ENCODE results near the gene ACO2. TPM values are rescaled to one million over a fixed set of nuclear protein-coding genes. Genes with fewer than 3 reads are reported as not detected.

Gene ACO2
- total RNA-seq, 2 donors from 2014 or later, result 100 to 177 TPM

GRCh38 chr22:41470886-41471285 is 2.0 kb downstream of the ACO2 start:
- TF ChIP-seq CTCF (IDR thresholded peaks at IDR 0.05) (no peak), POLR2A (IDR thresholded peaks at IDR 0.05) (no peak), POLR2AphosphoS5 (IDR thresholded peaks at IDR 0.05) (no peak)
- H3K36me3 ChIP-seq, result no peaks in the 10 kb centered on the region
- intact Hi-C loops (cut with DNase I), result no loop called here
- H3K9me3 ChIP-seq, result no peaks in the 10 kb centered on the region
- 78% methylated on average over 2 of the region's 2 CpGs for WGBS
- H3K4me1 ChIP-seq (replicated peaks), result peaks cover 9% of the 10 kb centered on the region
- no peak overlapping the region for H3K4me3 ChIP-seq
- DNase-seq (ENCODE audit: low spot score), result no peak
- H3K27ac ChIP-seq, result no peak overlapping the region
- H3K27me3 ChIP-seq (replicated peaks; ENCODE audit: insufficient read depth), result no peaks in the 10 kb centered on the region

GRCh38 chr22:41471568-41471967 is 2.7 kb downstream of the ACO2 start:
- intact Hi-C loops (cut with DNase I), result no loop called here
- Histone ChIP-seq H3K4me3 (no peak overlapping the region), H3K36me3 (no peaks in the 10 kb centered on the region), H3K4me1 (replicated peaks) (peaks cover 9% of the 10 kb centered on the region), H3K27ac (no peak overlapping the region), H3K9me3 (no peaks in the 10 kb centered on the region), H3K27me3 (replicated peaks; ENCODE audit: insufficient read depth) (no peaks in the 10 kb centered on the region)
- DNase-seq (ENCODE audit: low spot score), result no peak
- 83% methylated on average over 2 of the region's 2 CpGs for WGBS
- TF ChIP-seq CTCF (IDR thresholded peaks at IDR 0.05) (no peak), POLR2AphosphoS5 (IDR thresholded peaks at IDR 0.05) (no peak), POLR2A (IDR thresholded peaks at IDR 0.05) (no peak)

GRCh38 chr22:41474872-41475451 is 6.0 kb downstream of the ACO2 start:
- no peak for DNase-seq (ENCODE audit: low spot score)
- Histone ChIP-seq H3K9me3 (no peaks in the 10 kb centered on the region), H3K36me3 (no peaks in the 10 kb centered on the region), H3K4me1 (replicated peaks) (peaks cover 4% of the 10 kb centered on the region), H3K4me3 (no peak overlapping the region), H3K27me3 (replicated peaks; ENCODE audit: insufficient read depth) (no peaks in the 10 kb centered on the region), H3K27ac (no peak overlapping the region)
- intact Hi-C loops (cut with DNase I), result no loop called here
- 94% methylated on average over 6 of the region's 6 CpGs for WGBS
- TF ChIP-seq POLR2AphosphoS5 (IDR thresholded peaks at IDR 0.05), result no peak
- no peak for TF ChIP-seq CTCF (IDR thresholded peaks at IDR 0.05)
- no peak for TF ChIP-seq POLR2A (IDR thresholded peaks at IDR 0.05)

- no peak overlapping the region for H3K4me3 ChIP-seq
- H3K4me1 ChIP-seq (replicated peaks), result no peaks in the 10 kb centered on the region
- no peaks in the 10 kb centered on the region for H3K36me3 ChIP-seq
- DNase-seq (ENCODE audit: low spot score), result no peak
- H3K9me3 ChIP-seq, result no peaks in the 10 kb centered on the region
- 86% methylated on average over 2 of the region's 2 CpGs for WGBS
- TF ChIP-seq CTCF (IDR thresholded peaks at IDR 0.05), result no peak
- TF ChIP-seq POLR2A (IDR thresholded peaks at IDR 0.05), result no peak
- TF ChIP-seq POLR2AphosphoS5 (IDR thresholded peaks at IDR 0.05), result no peak
- no peak overlapping the region for H3K27ac ChIP-seq
- intact Hi-C loops (cut with DNase I), result no loop called here
- H3K27me3 ChIP-seq (replicated peaks; ENCODE audit: insufficient read depth), result no peaks in the 10 kb centered on the region
Measured at GRCh38 chr22:41478473-41478872, 9.6 kb downstream of the ACO2 start.

GRCh38 chr22:41478891-41479521 is 10.1 kb downstream of the ACO2 start:
- Histone ChIP-seq H3K4me3 (no peak overlapping the region), H3K36me3 (no peaks in the 10 kb centered on the region), H3K27me3 (replicated peaks; ENCODE audit: insufficient read depth) (no peaks in the 10 kb centered on the region), H3K4me1 (replicated peaks) (no peaks in the 10 kb centered on the region), H3K27ac (no peak overlapping the region), H3K9me3 (no peaks in the 10 kb centered on the region)
- WGBS, result 86% methylated on average over 7 of the region's 7 CpGs
- intact Hi-C loops (cut with DNase I), result no loop called here
- no peak for TF ChIP-seq POLR2A (IDR thresholded peaks at IDR 0.05)
- TF ChIP-seq CTCF (IDR thresholded peaks at IDR 0.05), result no peak
- no peak for TF ChIP-seq POLR2AphosphoS5 (IDR thresholded peaks at IDR 0.05)
- no peak for DNase-seq (ENCODE audit: low spot score)

All from prostate gland (tissue), 2 donors.